Fibroblast of lung (primary cell): Measurements from ENCODE around the gene WDFY1.

ENCODE experiments used
- CTCF ChIP-seq, 2 donors: IDR thresholded peaks in 1 of 2; conservative IDR thresholded peaks in 1 of 2; 1 replicate in 1 of 2; 2 replicates in 1 of 2; pipeline ENCODE4 v1.5.1; 2011 to 2012; ENCODE audit warnings: low read length in 2 of 2, control low read depth in 1 of 2, inconsistent platforms in 1 of 2, low read depth in 1 of 2, mild to moderate bottlenecking in 1 of 2
- EZH2 ChIP-seq: IDR thresholded peaks from 2 replicates; pipeline ENCODE4 v1.5.1; 2012; ENCODE audit warnings: low read length, control low read depth, mild to moderate bottlenecking; ENCODE audit errors: missing control alignments

DNA sequence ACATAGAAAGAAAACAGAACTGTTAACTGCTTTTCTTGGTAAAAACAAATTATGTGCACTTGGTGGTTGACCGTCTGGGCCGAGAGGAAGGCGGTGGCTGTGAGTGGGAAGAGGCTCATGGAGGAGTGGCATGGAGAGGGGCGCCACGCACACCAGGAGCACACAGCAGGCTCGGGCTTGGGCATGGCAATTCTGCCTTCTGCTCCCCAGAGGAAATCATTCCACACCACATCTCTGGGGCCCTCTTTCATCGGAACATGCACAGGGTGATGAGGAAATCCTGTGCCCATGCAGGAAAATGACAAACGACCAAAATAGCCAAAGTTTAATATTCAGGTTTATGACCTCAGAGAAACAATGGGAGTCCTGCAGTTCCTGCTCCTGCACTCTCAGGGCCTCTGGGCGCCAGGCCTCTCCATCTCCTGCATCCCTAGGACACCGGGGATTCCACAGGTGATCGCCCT, 26.4 kb downstream of the WDFY1 start:
- TF ChIP-seq CTCF (conservative IDR thresholded peaks at IDR 0.05 in 1 of 2, IDR thresholded peaks at IDR 0.05 in 1 of 2; ENCODE audit: low read depth in 1 of 2, low read length in 2 of 2) (no peak), EZH2 (no peak)
